Ureter (tissue), 1 donor: Measurements from ENCODE around the gene TCF12. TPM values are rescaled to one million over a fixed set of nuclear protein-coding genes. Genes with fewer than 3 reads are reported as not detected.

ENCODE experiments used
- DNase-seq: peaks from one replicate; pipeline ENCODE4 v3.0.0-alpha.2; 2020; ENCODE audit warnings: low spot score
- total RNA-seq: library from RNA; stranded (reverse); gene quantifications from one replicate; pipeline ENCODE4 v1.2.4, GENCODE V29; 2023
- donor health status: DM: yes; HTN: yes; CAD: no.

TCF12 gene
- total RNA-seq, 1 donor from 2014 or later = 158 TPM

- DNase-seq = no peak
Measured at GRCh38 chr15:57297163-57297593, 378.7 kb downstream of the TCF12 start.

GRCh38 chr15:57297630-57298029, 379.2 kb downstream of the TCF12 start:
- DNase-seq = no peak

- no peak for DNase-seq
Measured at GRCh38 chr15:57298204-57298603, 379.8 kb downstream of the TCF12 start.

GRCh38 chr15:57298843-57299550, 380.6 kb downstream of the TCF12 start:
- no peak for DNase-seq

- no peak for DNase-seq
Measured at GRCh38 chr15:57301307-57301706, 382.9 kb downstream of the TCF12 start.

- DNase-seq = no peak
Measured at GRCh38 chr15:57302640-57303257, 384.3 kb downstream of the TCF12 start.

GRCh38 chr15:57305009-57305408, 386.6 kb downstream of the TCF12 start:
- no peak for DNase-seq

GRCh38 chr15:57306161-57306943, 387.9 kb downstream of the TCF12 start:
- peak; percentile 84 for DNase-seq

- no peak for DNase-seq
Measured at GRCh38 chr15:57306944-57307411, 388.5 kb downstream of the TCF12 start.

GRCh38 chr15:57307527-57308169, 389.2 kb downstream of the TCF12 start:
- DNase-seq = no peak

GRCh38 chr15:57308170-57308545, 389.7 kb downstream of the TCF12 start:
- DNase-seq = no peak

GRCh38 chr15:57309856-57310760, 391.7 kb downstream of the TCF12 start:
- no peak for DNase-seq

- no peak for DNase-seq
Measured at GRCh38 chr15:57310876-57311275, 392.4 kb downstream of the TCF12 start.

- no peak for DNase-seq
Measured at GRCh38 chr15:57312006-57312317, 393.5 kb downstream of the TCF12 start.

- DNase-seq = no peak
Measured at GRCh38 chr15:57312318-57313133, 394.1 kb downstream of the TCF12 start.

- DNase-seq = no peak
Measured at GRCh38 chr15:57313134-57313483, 394.7 kb downstream of the TCF12 start.

- no peak for DNase-seq
Measured at GRCh38 chr15:57314221-57314620, 395.8 kb downstream of the TCF12 start.

GRCh38 chr15:57316451-57316850, 398.0 kb downstream of the TCF12 start:
- no peak for DNase-seq

- no peak for DNase-seq
Measured at GRCh38 chr15:57319226-57319918, 400.9 kb downstream of the TCF12 start.
